SIG-M5 treated with dmso at 0.1 percent for 504 hours (cell line): ENCODE measurements around the gene TGFBR3L.
A peak's percentile ranks its signal among the peaks of the same experiment; 100 is the strongest.

ENCODE experiments used
- DNase-seq: peaks from one replicate; lab custom pipeline; 2025; ENCODE audit not compliant: unreplicated experiment; lab: John Stamatoyannopoulos, UW

The TGFBR3L gene

GRCh38 chr19:7914598-7915045 lies at the start of gene TGFBR3L:
Gene TGFBR3L, plus strand, starts transcription at chr19:7914830.
- no peak for DNase-seq

- no peak for DNase-seq
Measured at GRCh38 chr19:7865262-7865911, 49.2 kb upstream of the TGFBR3L start.

GRCh38 chr19:7866399-7867091 lies 48.1 kb upstream of the TGFBR3L start:
- DNase-seq: no peak

GRCh38 chr19:7867092-7867844 lies 47.4 kb upstream of the TGFBR3L start:
- DNase-seq: no peak

- no peak for DNase-seq
Measured at GRCh38 chr19:7868326-7868670, 46.3 kb upstream of the TGFBR3L start.

GRCh38 chr19:7868671-7869452 lies 45.8 kb upstream of the TGFBR3L start:
- peak; percentile 75 for DNase-seq

GRCh38 chr19:7869453-7869909 lies 45.1 kb upstream of the TGFBR3L start:
- DNase-seq: peak; percentile 25

- DNase-seq: peak; percentile 70
Measured at GRCh38 chr19:7869910-7870511, 44.6 kb upstream of the TGFBR3L start.

GRCh38 chr19:7870571-7871436 lies 43.8 kb upstream of the TGFBR3L start:
- DNase-seq: peak; percentile 85

GRCh38 chr19:7871437-7872305 lies 43.0 kb upstream of the TGFBR3L start:
- peak; percentile 87 for DNase-seq

GRCh38 chr19:7872306-7873204 lies 42.1 kb upstream of the TGFBR3L start:
- DNase-seq: no peak

GRCh38 chr19:7873304-7874075 lies 41.1 kb upstream of the TGFBR3L start:
- DNase-seq: no peak

- DNase-seq: no peak
Measured at GRCh38 chr19:7874076-7874896, 40.3 kb upstream of the TGFBR3L start, which contains the start of gene PRR36. Gene PRR36, minus strand, starts transcription at chr19:7874390. Its CDS starts 701 bp downstream, at chr19:7873689.

- no peak for DNase-seq
Measured at GRCh38 chr19:7874897-7875273, 39.7 kb upstream of the TGFBR3L start.

GRCh38 chr19:7877249-7877836 lies 37.3 kb upstream of the TGFBR3L start:
- DNase-seq: no peak
